HG03342 (cell line): Measurements from ENCODE around the gene CADM1.

Experiments
- ATAC-seq: cut with Tn5 transposase; IDR thresholded peaks from one replicate; pipeline ENCODE4 v1.9.1; 2021; ENCODE audit warnings: mild to moderate bottlenecking, moderate library complexity; ENCODE audit not compliant: unreplicated experiment

Gene CADM1

DNA sequence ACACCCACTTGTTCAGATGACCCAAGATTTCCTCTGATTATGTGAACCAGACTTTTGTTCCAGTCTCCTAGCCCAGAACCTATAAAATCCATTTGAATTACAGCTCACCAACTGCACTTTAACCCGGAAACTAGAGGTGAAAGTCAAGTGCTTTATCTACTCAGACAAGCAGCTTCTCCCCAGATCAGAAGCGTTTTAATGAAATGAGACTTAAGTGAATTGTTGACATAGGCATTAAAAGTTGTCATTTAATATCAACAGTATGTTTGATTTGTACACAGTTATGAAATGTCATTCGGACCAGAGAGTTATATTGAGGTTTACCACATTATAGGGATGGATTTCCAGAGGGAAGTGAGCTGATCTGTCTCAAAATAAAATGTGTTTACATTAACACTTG lies 52.0 kb downstream of the CADM1 start:
- ATAC-seq, result no peak

DNA sequence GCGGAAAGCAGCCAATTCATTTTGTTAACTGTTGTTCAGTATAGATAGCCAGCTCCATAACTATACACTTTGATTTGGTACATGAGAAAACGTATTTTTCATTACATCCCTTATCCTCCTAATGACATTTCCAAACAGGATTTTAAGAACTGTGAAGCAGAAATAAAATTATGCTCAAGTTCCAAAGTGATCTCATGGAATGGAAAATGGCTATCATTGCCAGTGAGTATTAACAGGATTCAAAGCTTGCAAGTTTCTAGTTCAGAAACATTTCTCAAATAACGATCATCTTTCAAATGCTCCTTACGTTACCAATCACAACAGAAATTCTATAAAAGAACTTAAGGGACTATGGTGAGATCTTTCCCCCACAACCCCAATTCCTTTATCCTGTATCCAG lies 53.7 kb downstream of the CADM1 start:
- no peak for ATAC-seq

GRCh38 chr11:115447273-115447864 lies 56.8 kb downstream of the CADM1 start:
- no peak for ATAC-seq

GRCh38 chr11:115446214-115446613 lies 58.0 kb downstream of the CADM1 start:
- ATAC-seq, result no peak

DNA sequence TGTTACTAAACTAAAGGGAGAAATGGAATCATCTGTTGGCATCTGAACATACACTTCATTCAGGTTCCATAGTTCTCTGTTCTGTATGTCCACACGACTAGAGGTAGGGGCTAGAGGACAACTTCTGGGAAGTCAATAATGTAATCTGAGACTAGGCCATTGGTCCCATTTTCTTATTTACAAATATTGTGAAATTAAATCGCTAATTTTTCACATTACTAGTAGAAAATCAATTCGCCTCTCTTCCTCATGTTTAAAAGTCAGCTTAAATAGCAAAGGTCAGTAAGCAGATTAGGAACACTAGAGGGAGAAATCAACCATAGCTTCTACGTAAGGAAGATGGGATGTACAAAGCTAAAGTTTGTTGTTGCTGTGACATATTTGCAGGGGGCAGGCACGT lies 59.7 kb downstream of the CADM1 start:
- no peak for ATAC-seq

DNA sequence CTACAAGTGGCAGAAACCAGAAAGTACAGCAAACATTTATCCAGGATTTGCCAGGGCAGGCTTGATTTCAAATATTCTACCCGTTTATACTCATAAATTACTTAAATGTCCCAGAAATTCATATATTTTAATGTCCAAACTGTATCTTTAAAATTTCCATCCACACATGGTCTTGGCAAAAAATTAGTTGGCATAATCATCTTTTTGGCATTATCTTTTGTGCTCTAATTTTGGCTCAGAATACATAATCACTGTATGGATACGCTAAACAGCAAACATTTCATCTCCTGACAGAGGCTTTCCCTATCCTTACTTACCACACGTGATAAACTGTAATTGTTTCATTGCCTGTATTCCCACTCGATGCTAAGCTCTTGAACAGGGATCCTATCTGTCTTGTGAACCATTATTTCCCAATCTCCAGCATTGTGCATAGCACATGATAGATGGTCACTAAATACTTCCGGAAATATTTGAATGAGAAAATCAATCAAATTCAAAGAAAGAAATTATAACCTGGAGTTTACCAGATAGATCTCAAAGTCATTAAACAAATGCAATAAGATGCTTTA lies 64.2 kb downstream of the CADM1 start:
- ATAC-seq, result no peak

DNA sequence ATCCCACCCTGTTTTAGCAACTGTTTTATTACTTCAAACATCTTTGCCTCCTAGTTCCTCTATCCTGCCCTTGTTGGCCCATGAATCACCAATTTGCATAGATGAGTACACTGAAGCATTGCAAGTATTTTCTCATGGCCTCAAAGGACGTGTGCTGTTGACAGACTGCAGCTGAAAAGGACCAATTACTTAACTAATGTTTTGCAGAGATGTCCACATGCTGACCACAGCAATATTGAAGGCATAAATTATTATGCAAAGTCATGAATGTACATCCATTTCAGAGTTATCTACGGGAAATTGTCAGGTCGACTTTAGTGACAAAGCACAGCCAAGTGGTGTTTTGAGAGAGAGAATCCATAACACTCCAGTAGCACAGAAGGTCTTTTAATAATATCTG lies 64.8 kb downstream of the CADM1 start:
- no peak for ATAC-seq

DNA sequence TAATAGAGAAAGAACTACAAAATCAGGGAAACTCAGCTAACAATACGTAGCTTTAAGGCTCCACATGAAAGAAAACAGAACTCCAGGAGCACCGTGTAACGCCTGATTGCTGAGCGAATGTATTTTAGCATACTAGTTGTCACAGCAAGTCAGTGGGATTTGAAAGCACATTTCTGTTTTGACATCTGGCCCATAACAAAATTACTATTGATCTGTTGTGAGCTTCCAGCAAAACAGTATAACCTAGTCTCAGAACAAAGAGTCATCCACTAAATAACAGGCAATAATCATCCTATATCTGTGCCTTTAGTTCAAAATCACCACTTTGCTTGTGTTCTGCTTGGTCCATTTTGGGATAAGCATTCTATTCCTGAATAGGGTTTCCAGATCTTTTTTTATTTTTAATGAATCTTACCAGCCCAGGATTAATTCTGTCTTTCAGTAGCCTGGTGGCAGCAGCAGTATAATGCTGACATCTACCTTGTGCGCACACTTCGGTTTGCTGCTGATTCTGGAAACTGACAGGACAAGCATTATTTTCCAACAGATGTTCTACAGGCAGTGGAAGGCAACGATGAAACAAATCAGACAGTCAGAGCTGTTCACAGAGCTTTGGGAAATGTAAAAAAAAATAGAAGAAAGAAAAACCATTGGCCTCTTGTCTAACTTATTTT lies 66.2 kb downstream of the CADM1 start:
- ATAC-seq, result no peak

DNA sequence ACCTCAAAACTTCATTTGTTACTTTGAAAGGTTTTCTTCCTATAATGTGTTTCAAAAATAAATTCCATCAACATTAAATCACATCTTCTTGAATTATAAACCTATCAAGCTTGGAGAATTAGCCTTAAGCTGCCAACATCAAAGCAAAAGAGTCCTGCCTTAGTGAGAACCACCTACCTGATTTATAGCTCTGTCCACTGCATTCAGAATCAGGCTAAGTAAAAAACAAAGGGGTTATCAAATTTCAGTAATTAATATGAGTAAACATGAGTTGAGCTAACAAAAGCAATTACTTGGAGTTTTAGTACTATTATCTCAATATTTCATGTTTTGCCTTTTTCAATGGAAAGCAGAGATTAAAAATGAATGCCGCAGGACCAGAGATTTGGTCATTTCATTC lies 73.9 kb downstream of the CADM1 start:
- no peak for ATAC-seq

- no peak for ATAC-seq
Observed at GRCh38 chr11:115428306-115428705, 75.9 kb downstream of the CADM1 start.

DNA sequence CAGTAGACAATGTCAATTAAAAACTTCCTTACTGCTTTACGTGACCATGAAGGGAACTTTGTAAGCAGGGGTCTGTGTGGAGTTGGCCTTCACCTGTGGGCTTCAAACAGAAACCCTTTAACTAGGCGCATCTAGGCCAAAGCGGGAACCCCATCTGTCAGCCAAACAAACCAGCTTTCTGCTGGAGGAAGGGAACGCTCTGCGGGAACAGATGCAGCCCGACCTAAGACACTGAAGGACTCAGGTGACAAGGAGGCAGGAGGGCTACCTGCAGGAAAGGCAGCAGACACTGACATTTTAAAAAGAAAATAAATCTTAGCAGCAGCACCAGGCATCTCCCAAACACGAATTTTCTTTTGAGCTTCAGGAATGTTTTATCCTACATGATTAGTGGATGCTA lies 78.4 kb downstream of the CADM1 start:
- ATAC-seq, result no peak

- ATAC-seq, result no peak
Observed at GRCh38 chr11:115425250-115425649, 79.0 kb downstream of the CADM1 start.

DNA sequence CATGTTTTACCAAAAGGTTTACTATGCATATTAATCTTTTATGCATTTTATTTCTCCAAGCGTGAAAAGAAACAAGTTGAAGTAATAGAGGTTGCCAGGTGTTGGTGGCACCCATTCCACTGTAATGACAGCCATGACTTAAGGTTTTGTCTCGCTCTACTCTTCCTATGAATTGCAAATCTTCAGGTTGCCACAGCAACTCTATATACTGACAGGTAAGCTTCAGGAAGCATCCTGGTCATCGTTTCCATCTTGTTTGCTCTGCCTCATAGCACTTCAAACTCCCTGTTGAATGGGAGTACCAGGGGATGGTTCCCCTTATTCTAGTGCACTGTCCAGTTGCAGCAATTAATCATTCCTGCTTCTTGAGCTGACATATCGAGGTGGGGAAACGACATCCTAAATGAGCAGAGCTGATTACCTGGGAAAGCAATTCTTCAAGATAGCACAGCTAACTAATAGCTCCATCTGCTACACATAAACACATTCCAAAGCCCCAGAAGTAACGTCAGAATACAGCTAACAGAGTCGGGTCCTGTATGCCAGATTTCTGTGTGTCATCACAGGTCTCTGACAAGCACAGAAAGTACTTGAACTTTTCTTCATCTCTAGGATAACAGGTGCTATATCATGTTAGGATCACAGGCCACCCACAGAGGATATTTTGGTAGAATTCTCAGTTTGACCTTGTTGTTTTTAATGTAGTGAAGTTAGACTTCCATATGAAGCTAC lies 80.3 kb downstream of the CADM1 start:
- no peak for ATAC-seq

GRCh38 chr11:115421992-115422689 lies 82.1 kb downstream of the CADM1 start:
- ATAC-seq, result no peak

DNA sequence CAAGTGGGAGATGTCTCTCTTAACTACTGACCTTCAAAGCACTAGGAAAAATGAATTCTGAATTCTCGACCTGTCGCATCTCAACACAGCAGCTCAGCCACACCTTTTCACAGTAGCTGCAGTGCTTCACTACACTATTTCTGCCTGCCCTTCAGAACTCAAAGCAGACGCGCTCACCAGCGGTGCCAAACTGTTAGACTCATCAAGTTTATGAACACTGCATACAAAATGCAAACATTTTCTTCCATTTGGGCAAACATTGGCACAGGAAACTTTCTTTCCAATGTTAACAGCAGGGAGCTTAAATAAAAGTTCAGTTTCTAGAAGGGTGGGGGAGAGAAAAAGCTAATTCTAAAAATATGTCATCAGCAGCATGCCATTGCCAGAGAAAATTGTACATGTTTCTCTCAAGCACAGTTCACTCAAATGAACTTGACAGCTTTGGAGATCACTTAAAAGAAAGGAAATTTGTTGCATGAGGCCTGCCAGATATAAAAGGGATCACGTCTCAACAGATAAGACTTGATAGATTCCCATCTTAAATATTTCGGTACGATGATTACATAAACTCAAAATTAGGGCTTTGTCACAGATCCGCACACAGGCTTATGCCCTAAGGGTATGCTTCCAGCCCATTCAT lies 82.7 kb downstream of the CADM1 start:
- ATAC-seq, result no peak

GRCh38 chr11:115420505-115420904 lies 83.7 kb downstream of the CADM1 start:
- no peak for ATAC-seq

DNA sequence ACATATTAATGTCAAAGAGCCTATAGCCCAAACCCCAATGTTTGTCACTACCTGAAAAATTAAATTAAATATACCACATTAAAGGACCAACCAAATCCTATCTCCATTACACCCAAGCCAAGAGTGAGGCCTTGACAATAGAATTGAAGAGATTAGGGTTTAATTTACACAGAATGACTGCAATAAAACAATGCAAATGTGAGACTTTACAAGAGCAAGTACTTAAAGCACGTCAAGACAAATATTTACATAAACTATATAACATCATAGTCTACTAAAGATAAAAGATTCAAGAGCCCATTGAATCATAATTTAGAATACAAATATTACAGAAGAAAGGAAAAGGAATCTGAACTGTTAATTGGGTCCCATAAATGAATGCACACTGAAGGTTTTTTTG lies 85.6 kb downstream of the CADM1 start:
- no peak for ATAC-seq

- no peak for ATAC-seq
Observed at GRCh38 chr11:115418081-115418480, 86.1 kb downstream of the CADM1 start.

DNA sequence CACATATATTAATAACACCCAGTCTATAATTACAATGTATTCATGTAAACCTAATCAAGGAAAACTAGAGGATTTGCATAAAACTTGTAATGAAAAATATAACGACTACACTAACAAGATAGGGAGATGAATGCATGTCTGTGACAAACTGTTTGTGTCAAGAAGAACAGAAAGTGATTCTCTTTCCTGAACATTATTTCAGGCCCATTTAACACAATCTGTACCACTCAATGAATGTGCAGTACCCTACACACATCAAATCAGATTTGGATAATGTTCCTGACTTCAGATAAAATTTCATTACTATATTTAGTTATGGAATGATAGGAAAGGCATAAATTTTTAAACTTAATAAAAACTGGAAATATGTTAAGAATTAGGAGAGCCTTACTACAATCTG lies 93.1 kb downstream of the CADM1 start:
- no peak for ATAC-seq

GRCh38 chr11:115409691-115410220 lies 94.5 kb downstream of the CADM1 start:
- no peak for ATAC-seq
